Adrenal gland (tissue), 5 donors: ENCODE measurements around the gene ZBTB9.

Experiments used
- CTCF ChIP-seq, 6 experiments: fragments of 450-650 bp in 4 of 6; fragments of 200-600 bp in 2 of 6; sonication (generic) in 1 of 6; IDR thresholded peaks; 1 replicate in 5 of 6; 2 replicates in 1 of 6; pipeline versions ENCODE4 v1.5.1 to v1.8.0; 2016 to 2021; ENCODE audit warnings: antibody characterized with exemption in 6 of 6, mild to moderate bottlenecking in 2 of 6, moderate library complexity in 1 of 6
- POLR2A ChIP-seq, 2 donors: fragments of 450-650 bp; IDR thresholded peaks; one replicate each; pipeline ENCODE4 v1.6.1; 2017; ENCODE audit warnings: antibody characterized with exemption in 2 of 2, mild to moderate bottlenecking in 2 of 2, moderate library complexity in 1 of 2
- donor health status: DM: no; HTN: no; CAD: no.

- TF ChIP-seq CTCF (IDR thresholded peaks at IDR 0.05) (no peak), POLR2A (IDR thresholded peaks at IDR 0.05) (no peak)
Observed at GRCh38 chr6:33412140-33413009, 42.0 kb upstream of the ZBTB9 start.
